Ramos (cell line): Measurements from ENCODE around the gene ELMO1.

Source experiments
- in situ Hi-C: fragments of 300-500 bp; cut with MboI; formaldehyde crosslinking; loops from one replicate; pipeline ENCODE4 v1.14.3; 2022; ENCODE audit warnings: low sequenced_read_pairs; ENCODE audit not compliant: unreplicated experiment

Gene ELMO1

DNA sequence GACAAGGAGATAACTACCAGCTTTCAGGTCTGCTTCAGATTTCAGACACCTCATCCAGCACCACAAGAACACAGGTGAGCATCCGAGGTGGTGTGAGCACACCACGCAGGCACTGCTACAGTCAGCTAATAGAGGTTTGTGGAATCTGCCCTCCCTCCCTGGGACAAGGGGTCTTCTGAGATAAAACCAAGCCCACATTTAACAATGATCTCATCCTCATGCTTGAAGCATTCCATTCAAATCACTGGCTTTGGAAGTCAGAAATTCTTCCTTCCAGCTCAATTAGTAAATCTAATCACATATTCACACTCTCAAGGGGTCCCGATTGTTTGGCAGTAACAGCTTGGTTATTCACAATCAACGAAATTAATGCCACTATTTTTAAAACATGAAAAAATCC, 331.4 kb downstream of the ELMO1 start:
- in situ Hi-C loops: no loop called here

DNA sequence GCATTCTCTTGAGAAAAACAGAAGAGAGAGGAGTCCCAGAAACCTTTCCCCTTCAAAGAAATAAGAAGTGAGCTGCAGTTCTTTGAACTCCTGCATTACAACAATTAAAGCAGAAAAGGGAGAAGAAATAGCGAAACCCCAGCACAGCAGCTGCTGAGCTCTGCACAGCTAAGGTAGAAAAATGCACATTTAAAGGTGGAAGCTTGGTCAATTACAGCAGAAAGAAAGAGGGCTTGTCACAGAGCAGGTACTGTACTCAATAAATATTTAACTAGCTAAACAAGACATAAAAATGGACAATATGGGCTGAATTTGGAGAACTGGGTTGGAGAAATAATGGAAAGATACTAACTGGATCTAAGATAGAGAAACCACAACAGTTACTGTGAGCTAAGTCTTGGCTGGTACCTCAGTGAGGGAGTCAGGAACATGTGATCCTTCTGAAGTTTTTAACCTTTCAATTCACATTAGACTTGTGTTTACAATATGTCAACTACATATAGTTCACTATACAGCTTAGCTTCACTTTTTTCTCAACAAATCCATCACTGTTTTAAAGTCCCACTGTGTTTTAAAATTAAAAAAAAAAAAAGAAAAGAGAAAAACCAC, 332.5 kb downstream of the ELMO1 start:
- in situ Hi-C loops: no loop called here

DNA sequence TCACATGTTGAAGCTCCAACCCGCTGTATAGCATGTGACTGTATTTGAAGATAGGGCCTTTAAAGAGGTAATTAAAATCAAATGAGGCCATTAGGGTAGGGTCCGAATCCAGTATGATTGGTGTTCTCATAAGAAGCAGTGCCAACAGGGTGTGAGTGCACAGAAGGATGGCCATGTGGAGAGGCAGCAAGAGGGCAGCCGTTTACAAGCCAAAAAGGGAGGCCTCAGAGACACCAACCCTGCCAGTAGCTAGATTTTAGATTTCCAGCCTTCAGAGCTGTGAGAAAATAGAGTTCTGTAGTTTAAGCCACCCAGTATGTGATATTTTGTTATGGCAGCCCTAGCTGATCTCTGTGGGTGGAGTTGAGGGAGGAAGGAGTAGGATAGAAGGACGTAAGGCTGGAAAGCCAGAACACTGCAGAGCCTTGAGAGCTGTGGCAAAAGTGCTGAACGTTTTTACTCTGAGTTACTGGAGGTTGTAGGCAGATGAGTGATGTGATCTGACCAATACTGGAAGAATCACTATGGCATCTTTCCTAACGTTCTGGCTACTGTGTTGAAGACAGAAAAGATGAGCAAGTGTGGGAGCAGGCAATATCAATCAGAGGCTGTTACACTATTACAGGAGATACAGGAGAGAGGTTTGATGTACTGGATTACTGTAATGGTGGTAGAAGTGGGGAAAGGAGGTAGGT, 334.9 kb downstream of the ELMO1 start:
- in situ Hi-C loops: no loop called here

DNA sequence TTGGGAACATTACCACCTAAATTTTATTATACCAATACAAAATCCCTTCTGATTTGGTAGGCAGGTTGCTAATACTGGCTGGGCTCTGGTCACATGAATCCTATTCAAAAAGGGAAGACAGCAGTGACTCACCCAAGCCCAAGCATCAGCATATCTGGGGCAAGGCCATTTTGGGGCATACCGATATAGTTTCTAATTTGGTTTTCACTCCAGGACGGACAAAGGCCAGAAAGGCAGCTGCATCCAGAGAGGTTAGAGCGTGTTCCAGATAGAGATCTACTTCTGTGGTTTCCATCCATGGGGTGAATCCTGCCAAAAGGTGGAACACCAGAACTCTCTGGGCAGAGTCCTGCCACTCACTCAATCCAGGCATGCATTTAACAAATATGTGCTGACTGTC, 335.8 kb downstream of the ELMO1 start:
- in situ Hi-C loops: no loop called here

DNA sequence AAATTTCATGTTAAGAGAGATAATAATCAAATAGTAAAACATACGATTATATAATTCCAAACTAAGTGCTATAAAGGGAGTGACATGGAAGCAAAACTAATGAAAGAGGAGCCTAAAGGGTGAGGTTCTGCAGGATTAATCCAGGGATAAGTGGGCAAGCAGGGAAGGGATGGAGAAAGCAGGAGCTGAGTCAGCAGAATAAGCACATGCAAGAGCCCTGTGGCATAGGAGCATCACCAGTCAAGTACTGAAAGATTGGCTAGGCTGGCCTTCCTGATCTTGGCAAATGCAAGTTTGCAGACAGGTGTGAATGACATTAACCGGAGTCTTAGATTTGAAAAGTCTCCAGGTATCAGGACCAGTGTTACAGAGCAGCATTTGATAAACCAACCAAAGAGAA, 336.4 kb downstream of the ELMO1 start:
- in situ Hi-C loops: no loop called here

DNA sequence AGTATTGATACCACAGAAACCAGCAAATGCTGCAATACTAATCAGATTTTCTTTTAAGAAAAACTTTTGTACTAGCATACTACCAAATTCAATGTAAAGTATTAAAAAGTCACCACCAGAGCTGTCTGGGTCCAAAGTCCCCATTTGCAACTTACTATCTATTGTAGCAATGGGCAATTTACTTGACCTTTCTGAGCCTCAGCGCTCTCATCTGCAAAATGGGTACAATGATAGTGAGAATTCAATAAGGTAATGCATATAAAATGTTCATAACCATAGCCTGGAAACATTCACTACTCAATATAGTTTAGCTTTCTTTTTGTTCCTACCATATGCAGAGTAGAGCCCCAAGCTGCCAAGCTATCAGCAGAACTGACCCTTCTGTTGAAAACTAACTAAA, 337.2 kb downstream of the ELMO1 start:
- in situ Hi-C loops: no loop called here

DNA sequence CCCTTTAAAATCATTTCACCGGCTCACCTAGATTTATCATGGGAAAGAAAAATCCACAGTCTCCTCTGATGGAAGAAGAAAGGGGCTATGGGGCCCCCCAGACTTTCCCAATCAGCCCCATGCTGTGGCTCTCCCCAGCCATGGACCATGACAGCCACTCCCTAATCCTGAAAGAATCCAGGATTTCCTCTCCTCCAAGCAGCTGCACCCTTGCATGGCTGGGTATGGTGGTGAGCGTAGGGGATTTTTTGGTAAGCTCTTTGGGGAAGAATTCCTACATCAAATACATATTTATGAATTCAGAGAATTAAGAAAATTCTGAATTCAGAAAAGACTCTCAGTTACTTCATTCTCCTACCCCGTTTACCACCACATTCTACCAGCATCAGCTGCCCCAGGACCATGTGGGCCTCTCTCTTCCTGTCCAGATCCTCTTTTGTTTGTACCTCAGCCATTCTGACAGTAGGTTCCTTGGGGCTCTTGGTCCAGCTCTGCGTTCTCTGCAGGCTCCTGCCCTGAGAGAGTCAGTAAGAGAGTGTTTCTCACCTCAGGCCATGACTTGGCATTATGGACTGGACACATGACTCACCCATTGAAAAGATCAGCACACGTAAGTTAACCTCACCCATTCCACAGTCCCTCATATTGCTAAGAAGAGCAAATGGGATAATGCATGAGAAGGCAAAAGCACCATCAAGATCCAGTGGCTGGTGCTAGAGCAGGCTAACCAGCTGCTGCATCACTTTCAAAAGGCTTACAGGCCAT, 337.8 kb downstream of the ELMO1 start:
- in situ Hi-C loops: no loop called here

DNA sequence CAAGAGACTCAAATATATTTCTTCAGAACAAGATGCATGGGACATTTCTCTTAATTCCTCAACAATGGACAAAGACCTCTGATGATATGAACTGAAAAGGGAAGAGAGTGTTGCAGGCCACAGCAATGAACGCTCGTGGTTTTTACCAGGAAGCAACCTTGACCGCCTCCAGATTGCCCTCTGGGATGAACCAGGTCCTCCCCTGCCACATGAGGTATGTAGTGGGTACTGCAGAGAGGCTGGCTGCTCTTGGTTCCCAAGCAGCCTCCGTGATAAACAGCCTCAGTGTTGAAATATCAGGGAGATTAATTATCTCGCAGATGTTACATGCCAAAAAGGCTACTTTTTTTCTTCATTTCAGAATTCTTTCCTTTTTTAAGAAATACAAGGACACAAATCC, 338.8 kb downstream of the ELMO1 start:
- in situ Hi-C loops: no loop called here

DNA sequence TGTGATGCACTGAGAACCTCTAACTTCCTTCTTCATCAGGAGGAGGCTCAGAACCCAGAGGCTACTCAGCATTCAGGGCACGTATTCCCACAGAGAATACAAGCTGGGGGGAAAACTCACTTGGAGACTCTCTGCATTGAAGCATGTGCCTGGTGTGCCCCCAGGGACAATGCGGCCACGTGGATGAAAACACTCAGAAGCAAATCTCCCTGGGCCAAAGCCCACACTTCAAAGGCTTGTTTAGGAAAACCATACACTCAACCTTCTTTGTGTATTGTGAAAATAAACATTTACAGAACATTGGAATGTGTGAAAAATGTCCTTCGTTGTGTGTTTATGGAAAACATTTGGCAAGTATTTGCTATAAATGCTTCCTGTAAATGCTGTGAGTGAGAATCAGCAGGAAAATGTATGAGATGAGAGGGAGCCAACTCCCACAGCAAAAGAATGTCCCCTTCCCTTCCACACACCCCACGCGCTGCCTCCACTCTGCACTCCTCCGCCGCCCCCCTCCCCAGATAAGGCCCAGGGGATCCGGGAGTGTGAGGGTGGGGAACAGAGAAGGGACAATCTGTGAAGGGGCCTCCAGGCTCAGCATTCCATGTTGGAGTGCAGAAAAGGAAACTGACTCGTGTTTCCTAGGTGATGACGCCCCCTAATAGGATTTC, 339.5 kb downstream of the ELMO1 start:
- in situ Hi-C loops: no loop called here

DNA sequence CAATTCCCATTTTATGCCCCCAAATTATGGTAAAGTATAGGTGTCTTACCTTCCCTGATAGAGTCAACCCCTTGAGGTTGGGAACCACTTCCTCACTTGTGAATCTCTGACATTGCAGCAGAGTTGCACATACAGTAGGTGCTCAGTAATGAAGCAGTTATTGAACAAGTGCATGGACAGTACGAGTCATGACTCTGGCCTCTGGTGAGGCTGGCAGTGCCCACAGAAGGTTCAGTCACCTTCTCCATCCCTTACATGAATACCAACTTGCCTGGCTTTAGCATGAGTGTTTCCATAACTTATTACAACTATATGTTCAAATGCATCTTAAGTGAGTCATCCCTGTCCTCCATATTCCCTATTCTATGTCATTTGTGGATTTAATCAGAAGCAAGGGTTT, 340.0 kb downstream of the ELMO1 start:
- in situ Hi-C loops: no loop called here

DNA sequence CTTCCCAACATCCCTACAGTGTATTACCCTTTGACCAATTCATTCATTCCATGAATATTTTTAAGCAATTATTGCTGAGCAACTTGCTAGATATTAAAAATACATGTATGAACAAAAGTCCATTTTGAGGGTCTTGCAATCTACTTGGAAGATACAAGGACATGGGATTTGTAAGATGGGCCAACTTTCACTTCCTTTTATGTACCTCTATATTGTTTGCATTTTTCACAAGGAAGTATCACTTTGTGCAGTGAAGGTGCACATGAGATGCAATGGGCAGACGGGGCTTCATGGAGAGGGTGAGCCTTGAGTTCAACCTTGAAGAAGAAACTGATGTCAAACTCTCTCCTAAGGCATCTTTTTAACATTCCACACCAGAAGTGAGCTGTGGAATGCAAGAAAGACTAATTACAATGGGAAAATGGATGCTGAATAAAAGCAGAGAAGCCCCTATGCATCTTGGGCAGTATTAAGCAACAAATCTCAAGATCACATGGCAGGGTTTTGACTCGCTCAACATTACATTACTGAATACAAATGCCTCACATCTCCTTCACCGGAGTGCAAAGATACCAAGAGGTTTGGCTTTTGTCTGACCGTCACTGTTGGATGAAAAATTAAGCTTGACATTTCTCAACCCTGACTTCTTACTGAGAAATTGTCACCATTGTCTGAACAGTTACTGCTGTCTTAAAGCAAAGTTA, 341.5 kb downstream of the ELMO1 start:
- in situ Hi-C loops: no loop called here

DNA sequence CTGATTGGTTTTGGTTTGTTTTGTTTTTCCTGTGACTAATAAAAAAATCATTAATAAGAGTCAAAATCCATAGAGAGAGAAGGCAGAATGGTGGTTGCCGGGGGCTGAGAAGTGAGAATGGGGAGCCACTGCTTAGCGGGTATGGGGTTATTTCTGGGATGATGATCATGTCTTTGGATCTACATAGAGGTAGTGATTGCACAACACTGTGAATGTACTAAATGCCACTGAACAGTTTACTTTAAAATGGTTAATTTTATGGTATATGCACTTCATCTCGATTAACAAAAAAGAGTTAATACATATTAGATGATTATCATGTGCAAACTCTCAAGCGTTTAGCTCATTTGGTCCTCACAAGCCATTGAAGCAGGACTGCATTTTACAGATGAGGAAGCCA, 342.9 kb downstream of the ELMO1 start:
- in situ Hi-C loops: no loop called here

DNA sequence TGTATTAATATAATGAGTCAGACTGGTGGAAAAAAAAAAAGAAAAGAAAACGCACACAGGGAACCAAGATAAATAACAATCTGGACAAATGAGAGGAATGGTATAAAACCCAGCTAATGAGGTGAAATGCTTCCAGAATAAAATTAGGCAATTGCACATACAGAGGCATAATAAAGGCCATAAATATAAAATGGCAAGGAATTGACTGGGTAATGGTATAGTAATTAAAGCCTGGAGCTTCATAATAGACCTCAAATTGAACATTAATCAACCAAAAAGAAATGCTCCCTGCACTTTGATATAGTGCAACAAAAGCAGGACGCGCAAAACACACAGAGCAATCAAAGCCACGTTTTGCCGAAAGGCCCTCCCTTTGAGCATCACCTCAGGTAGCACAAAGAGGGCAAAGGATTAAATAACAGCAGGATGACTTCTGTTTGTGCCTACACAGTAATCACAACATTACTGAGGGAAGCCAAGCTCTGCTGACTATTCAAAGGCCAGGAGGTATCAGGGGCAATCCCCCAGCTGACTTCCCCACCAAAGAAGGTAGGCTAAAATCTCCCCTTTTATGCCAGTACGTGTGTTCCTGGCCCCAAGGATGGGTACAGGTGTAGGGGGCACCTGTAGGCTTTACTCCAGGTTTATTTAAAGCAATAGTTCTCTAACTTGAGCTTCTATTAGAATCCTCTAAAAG, 343.7 kb downstream of the ELMO1 start:
- in situ Hi-C loops: no loop called here

DNA sequence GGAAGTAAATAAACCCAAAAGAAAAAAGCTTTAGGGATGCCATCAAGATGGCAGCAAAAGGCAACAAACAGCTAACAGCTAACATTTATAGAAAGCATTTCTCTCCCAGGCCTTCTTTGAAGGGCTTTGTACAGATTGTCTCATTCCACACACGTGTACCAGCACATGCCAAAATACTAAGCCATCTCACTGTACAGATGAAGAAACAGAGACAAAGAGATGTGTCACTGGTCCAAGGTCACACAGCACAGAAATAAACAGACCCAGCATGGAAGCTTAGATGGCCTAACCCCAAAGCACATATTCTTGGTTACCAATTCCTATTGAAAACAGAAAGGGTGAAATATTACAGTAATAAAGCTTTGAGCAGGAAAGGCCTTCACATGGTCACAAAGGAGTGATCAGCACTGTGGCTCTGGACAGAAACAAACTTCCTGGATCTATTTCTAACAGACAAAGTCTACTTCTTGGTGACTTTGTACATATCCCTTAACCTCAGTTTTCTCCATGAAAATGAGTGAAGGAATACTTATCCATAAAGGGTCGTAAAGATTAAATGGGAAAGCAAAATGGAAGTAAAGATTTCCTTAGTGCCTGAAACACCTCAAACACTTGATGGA, 346.0 kb downstream of the ELMO1 start:
- in situ Hi-C loops: no loop called here

DNA sequence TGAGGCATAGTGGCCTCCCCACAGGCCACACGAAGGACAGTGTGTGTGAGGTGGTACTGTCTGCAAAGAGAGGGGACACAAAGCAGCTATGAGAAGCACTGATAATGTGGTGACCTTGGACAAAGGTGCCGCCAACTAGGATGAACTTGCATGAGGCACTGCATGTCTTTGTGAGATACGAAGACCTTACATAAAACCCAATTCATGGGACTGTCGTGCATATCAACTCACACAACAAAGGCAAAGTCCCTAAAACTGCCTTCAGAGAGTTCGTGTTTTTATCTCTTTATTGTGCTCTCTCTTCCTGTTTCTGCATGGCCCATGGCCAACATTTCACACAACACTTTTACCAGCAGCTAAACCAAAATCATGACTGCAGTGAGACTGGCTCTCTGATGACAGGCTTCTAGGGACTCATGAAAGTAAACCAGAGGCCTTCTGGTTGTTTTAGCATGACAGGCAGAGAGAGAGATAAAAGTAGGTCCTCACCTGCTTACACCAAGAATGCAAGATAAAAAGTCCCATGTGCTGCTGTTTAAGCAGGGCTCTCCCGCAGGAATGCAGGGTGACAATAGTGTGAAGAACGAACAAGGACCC, 347.8 kb downstream of the ELMO1 start:
- in situ Hi-C loops: no loop called here

DNA sequence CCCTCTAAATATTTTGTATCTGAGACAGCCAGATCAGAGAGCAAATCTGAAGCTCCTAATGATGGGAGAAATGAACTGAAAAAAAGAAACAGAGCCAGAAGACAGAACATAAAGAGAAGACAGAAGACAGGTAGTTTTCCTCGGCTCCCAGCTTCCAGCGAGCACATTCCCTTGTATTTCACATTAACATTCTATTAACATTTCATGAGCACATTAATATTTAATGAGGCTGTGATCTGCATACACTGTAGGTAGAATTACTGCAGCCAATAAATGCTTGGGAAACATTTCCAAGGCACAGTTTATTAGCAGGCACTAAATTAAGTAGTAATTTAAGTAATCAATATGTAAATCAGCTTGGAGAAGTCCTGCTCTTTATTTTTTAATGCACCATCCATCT, 349.9 kb downstream of the ELMO1 start:
- in situ Hi-C loops: no loop called here

DNA sequence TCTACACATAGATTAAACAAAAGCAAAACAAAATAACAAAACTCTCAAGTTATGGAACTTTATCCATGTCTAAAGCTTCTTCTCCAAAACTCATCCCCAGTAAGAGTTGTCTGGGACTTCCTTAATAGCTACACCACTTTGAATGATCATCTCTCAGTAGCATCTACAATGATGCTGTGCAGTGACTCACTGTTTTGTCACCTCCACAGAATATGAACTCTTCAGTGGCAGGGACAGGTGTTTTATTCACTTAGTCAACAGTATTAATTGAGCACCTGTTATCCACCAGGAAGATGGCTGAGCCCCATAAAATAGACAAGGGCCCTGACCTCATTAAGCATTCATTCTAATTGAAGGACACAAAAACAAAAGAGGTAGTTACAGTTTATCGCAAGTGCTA, 350.7 kb downstream of the ELMO1 start:
- in situ Hi-C loops: no loop called here

DNA sequence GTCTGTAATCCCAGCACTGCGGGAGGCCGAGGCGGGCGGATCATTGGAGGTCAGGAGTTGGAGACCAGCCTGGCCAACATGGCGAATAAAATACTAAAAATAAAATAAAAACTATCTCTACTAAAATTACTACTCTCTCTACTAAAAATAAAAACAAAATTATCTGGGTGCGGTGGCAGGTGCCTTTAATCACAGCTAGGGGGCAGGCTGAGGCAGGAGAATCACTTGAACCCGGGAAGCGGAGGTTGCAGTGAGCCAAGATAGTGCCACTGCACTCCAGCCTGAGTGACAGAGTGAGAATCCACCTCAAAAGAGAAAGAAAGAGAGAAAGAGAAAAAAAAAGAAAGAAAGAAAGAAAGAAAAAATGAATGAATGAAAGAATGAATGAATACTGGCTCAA, 351.4 kb downstream of the ELMO1 start:
- in situ Hi-C loops: no loop called here

DNA sequence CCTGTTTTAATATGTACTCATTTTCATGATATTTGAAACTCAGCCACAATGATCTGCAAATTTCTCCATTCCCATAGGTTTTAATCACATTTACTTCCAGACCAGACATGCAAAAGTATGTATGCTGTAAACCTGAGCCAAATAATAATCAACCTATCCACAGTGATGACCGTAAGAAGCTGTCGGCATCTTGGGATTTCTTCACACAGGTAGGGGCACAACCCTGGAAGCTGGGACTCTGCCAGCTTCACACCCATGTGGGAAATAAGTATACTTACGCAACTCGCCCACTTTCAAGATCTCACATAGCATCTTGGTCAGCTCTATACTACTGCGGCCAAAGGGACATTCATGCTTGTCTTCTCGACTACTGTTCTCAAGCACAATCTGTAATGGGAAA, 352.3 kb downstream of the ELMO1 start:
- in situ Hi-C loops: no loop called here
